Amygdala (tissue), 56 donors: ENCODE results near the gene KBTBD7.

Source experiments
- DNase-seq, 56 donors: peaks; one replicate each; lab custom pipeline; 2025; lab: John Stamatoyannopoulos, UW

KBTBD7 gene, protein sequence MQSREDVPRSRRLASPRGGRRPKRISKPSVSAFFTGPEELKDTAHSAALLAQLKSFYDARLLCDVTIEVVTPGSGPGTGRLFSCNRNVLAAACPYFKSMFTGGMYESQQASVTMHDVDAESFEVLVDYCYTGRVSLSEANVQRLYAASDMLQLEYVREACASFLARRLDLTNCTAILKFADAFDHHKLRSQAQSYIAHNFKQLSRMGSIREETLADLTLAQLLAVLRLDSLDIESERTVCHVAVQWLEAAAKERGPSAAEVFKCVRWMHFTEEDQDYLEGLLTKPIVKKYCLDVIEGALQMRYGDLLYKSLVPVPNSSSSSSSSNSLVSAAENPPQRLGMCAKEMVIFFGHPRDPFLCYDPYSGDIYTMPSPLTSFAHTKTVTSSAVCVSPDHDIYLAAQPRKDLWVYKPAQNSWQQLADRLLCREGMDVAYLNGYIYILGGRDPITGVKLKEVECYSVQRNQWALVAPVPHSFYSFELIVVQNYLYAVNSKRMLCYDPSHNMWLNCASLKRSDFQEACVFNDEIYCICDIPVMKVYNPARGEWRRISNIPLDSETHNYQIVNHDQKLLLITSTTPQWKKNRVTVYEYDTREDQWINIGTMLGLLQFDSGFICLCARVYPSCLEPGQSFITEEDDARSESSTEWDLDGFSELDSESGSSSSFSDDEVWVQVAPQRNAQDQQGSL

DNA sequence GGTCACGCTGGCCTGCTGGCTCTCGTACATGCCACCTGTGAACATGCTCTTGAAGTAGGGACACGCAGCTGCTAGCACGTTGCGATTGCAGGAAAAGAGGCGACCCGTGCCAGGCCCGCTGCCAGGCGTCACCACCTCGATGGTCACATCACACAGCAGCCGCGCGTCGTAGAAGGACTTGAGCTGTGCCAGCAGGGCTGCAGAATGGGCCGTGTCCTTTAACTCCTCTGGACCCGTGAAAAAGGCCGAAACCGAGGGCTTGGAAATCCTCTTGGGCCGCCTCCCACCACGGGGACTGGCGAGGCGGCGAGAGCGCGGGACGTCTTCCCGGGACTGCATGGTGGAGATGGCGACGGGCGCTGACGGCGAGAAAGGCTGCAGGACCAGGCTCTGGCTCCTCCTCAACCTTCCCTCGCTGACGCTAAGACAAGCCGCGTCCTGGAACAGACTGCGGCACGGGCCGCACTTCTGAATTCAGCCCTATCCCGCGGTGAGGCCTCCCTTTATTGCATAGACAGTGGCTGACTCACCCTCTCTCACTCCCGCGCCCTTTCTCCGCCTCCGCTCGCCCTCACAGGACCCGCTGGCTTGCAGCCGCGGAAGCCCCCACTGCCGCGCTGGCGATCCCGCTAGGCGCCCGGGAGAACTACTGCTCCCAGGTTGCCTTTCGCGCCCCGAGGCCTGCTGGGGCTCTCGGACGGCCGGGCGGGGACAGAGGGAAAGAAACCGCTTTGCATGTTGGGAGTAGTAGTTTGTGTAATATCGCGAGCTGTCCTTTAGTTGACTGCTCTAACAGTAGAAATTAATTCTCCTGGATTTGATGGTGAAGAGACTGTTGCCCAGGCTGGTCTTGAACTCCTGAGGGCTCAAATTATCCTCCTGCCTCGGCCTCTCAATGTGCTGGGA is at the start of gene KBTBD7:
Gene KBTBD7, minus strand, starts transcription at position 651 of the 906 bp plus-strand sequence. Its CDS starts 312 bp downstream, at position 339.
- DNase-seq: peak; percentile 27 to 94 (median 88)

DNA sequence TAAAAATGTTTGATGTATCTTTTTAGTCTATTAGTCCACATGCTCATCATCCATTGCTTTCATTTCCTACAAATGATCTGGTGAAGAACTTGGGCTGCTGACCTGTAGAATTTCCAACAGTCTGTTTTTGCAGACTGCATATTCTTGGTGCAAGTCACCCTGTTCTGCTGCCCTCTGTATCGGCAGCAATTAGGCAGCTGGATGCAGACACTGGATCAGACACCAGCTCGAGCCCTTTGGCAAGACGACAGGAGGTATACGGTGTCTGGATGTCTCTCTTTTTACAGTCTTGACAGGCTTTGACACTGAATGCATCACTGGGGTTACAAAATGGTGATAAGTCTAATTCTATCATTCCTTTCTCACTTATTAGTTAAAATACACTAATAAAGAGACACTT is 47.3 kb upstream of the KBTBD7 start:
- no peak for DNase-seq

DNA sequence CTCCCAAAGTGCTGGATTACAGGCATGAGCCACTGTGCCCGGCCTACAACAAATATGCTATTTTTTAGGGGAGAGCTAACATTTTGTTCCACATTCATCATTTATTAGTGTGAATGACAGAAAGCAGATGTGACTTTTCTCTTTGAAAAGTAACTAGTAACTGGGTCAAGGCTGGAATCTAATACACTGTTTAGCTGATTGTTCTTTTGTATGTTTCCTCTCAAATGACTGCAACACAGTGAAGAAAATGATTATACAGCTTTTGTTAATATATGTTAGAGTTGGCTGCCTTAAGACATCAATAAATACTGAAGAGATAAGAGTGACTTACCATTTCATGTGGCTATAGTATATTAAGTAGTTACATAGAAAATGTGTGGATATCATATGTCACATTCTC is 42.0 kb upstream of the KBTBD7 start:
- no peak for DNase-seq

DNA sequence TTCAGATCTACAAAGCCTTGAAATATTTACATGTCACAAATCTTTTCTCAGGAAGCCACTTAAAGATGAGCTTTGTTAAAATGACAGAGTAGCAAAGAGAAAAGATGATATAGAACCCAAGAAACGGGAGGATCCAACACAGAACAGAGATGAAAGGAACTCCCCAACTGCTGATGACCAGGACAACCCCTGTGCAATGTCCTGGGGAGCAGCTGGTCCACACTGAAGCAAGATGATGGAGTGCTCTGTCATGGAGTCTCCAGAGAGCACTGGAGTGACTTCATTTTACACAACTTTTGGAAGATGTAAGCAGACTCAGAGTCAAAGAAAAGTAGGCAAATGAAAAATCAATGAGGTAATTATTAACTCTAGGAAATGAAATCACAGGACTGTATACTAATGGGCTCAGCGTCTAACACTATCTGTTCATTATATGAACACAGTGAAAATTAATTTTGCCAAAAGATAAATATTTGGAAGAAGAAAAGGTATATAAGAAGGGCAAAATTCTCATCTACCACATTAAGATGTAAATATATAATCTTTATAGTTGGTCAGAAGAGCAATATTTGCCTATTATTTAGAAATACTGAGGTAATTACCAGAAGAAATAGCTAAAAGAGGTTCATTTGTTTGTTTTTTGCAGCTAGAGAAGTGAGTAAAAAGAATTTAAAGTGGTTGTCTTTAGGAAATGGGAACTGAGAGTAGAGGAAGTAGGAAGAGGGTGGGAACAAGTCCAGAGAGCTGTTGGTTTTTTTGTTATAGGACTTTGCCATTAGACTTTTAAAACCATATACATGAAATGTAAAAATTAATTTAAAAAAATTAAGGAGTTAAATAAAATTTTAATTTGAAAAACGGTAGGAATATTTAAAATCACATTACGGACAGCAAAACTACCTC is 38.5 kb upstream of the KBTBD7 start:
- no peak for DNase-seq

DNA sequence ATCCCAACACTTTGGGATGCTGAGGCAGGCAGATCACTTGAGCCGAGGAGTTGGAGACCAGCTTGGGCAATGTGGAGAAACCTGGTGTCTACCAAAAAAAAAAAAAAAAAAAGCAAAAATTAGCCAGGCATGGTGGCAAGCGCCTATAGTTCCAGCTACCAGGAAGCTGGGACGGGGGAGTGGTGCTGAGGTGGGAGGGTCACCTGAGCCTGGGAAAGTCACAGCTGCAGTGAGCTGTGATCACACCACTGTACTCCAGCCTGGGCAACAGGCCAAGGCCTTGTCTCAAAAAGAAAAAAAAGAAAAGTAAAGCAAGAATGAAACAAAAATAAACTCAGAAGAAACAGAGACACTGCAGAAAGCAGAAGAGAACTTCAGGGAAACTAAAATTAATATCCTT is 37.4 kb upstream of the KBTBD7 start:
- DNase-seq: no peak

DNA sequence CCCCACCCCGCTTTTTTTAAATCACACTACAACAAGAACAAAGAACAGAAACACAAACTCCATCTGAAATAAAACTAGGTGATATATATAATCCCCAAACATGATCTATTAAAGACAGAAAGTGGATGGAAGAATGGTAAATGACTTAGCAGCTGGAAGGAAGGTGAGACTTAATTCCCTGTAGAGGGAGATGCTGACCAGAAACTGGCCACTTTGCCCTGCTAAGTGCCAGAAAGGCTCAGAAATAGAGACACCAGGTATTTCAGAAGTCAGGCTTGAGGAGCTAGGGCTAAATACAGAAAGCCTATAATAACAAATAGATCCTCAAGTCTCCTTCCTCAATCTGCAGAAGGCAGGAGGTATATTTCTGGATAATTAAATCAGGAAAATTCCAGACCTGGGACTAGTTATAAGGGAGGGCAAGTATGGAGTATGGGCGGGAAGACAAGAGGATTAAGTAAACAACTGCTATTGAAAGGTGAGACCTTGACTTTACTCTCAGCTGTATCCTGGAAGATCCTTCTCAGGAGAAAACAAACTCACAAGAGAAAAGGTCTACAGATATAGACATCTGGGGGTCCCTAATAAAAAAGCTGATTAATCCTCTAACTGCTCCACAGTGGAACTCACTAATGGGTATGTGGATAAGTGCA is 36.8 kb upstream of the KBTBD7 start:
- no peak for DNase-seq

DNA sequence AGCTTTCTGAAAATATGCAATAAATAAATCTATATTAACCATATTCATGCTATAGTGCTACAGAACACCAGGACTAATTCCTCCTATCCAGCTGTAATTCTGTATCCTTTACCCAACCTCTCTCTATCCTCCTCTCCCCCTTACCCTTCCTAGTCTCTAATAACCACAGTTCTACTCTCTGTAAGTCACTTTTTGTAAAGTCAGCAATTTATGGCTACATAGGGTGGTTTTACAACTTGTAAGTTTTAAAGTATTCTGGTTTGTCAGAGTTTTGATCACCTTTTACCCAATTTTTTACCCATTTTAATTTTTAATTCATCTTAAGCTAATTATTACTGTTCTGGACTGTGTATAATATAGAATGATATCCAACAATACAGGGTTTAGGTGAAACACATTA is 35.0 kb upstream of the KBTBD7 start:
- no peak for DNase-seq

DNA sequence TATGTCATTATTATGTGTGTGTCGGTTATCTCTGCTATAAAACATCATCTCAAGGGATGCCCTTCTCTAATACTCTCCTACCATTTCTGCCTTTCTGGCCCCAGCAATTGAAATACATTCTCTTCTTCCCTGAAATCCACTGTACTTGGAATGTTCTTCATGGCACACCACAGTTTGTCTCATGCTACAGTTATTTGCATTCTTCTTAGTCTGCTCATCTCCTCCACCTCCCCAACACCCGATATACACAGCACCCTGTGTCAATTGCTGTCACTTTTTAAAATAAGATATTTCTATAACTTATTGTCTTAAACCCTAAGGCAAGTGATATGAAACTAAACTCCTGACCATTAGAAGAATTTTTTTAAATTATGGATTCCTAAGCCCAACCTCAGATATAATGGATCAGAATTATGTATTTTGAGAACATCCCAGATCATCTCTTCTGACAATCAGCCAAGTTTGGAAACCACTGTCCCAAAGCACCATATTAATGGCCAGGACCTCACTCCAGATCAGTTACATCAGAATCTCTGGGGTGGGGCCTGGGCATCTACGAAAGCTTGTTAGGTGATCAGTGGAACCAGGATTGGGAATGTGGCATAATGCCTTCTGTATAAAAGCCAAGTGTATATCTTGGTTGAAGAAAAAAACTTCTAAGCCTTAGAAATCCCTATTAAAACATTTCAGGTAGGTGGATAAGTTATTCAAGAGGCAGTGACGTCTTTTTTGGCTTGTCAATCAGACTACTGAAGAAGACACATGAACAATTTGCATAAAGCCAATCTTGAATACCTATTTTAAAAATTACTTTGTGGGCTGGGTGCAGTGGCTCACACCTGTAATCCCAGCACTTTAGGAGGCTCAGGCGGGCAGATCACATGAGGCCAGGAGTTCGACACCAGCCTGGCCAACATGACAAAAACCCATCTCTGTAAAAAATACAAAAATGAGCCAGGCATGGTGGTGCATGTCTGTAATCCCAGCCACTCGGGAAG is 30.0 kb upstream of the KBTBD7 start:
- DNase-seq: no peak

DNA sequence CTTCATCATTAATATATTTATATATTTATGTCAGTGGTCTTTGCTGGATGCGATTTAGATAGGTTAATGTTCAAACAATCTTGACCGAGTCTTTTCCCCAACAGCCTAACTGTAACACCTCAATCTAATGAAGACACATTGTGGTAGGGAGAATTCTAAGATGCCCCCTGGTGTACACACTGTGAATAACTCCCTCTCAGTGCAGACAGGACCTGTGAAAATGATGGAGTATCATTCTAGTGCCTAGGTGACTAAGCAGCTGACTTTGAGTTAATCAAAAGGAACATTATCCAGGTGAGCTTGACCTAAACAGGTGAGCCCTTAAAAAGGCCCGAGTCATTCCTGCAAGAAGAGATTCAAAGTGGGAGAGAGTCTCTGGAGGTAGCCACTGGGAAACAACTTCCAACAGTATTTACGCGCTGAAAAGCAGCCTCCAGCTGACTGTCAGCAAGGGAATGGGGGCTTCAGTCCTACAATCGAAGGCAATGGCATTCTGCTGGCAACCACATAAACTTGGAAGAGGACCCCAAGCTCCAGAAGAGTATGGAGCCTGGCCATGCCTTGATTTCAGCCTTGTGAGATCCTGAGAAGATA is 28.0 kb upstream of the KBTBD7 start:
- DNase-seq: peak in 22 of 56 donors; percentile 0 to 74 (median 5)

DNA sequence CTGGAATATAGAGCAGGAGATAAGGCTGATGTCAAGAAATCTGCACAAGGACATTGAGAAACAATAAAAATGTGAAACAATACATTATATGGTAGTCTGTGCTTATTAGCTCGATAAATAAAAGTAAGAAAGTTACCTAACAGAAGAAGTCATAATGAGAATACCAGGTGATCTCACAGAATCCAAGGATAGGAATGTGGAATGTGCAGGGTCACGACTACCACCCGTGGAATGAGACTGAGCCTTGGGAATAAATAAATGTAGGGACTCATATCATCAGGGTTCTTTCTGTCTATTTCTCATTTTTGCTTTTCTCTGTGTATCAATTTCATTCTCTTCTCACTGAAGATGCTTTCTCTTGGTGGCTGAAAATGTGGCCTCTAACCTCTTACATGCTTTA is 26.0 kb upstream of the KBTBD7 start:
- no peak for DNase-seq

DNA sequence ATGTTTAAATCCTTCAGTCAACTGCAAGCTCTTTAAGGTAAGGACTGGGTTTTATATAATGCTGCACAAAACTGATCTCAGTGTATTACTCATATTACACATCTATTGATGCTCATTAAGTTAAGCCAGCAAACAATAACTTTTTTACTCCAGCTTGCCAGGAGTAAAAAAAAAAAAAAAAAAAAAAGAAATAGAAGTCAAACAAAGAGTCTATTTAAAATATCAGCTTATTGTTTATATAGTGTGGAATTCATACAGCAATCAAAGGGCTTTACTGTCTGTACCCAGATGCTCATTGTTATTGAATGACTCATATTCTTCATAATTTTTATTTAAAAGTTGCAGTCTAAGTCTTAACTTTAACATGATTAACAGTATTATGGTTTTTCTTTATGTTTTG is 21.8 kb upstream of the KBTBD7 start:
- no peak for DNase-seq

DNA sequence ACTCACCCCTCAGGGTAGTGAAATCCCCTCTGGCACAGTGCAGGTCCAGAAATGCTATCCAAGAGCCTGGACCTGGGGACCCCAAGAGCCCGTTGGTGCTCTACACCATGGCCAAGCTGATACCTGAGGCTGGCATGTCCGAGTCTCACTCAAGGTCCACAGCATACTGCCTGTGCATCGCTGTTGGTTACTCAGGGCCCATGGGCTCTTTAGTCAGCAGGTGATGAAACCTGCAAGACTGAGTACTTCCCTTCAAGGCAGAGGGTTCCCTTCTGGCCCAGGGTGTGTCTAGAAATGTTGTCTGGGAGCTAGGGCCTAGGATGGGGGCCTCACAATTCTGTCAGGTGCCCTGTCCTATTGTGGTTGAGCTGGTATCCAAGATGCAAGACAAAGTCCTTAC is 19.6 kb upstream of the KBTBD7 start:
- DNase-seq: no peak

DNA sequence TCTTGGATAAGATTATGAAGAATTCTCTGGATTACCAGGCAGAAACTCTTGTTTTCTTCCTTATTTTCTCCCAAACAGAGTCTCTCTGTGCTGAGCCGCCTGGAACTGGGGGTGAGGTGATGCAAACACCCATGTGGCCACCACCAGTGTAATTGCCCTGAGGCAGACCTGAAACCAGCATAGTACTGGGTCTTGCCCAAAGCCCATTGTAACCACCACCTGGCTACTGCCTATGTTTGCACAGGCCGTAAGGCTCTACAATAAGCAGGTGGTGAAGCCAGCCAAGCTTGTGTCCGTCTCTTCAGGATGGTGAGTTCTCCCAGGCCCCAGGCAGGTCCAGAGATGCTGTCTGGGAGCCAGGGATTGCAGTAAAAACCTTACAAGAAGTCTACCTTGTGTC is 18.9 kb upstream of the KBTBD7 start:
- DNase-seq: no peak

DNA sequence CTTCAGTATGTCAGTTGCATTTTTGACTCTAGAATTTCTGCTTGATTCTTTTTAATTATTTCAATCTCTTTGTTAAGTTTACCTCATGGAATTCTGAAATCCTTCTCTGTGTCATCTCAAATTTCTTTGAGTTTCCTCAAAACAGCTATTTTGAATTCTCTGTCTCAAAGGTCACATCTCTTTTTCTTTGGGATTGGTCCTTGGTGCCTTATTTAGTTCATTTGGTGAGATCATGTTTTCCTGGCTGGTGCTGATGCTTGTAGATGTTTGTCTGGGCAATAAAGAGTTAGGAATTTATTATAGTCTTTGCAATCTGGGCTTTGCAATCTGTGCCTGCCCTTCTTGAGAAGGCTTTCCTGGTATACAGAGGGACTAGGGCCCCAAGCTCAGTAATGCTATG is 18.5 kb upstream of the KBTBD7 start:
- DNase-seq: no peak

DNA sequence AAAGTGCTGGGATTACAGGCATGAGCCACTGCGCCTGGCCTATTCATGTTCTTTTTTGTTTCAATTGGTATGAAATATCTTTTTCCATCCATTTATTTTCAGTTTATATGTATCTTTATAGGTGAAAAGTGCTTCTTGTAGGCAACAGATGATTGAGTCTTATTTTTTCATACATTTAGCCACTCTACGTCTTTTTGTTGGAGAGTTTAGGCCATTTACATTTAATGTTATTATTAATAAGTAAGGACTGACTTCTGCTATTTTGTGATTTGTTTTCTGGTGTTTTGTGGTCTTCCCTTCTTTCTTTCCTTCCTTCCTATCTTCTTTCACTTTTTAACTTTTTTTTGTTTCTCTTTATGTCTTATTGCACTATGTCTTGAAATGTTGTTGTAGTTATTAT is 16.7 kb upstream of the KBTBD7 start:
- DNase-seq: no peak

DNA sequence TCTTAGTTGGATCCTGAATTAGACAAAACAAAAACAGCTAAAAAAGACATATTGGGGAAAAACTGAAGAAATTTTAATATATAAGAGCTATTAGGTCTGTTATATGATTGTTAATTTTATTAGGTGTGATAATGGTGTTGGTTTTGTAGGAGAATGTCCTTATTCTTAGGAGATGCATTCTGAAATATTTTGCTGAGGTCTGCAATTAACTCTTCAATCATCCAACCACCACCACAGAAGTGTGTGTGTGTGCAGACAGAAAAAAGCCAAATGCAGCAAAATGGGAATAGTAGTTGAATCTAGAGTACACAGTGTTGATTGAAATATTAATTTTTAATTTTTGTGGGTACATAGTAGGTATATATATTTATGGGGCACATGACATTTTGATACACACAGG is 12.1 kb upstream of the KBTBD7 start:
- no peak for DNase-seq

DNA sequence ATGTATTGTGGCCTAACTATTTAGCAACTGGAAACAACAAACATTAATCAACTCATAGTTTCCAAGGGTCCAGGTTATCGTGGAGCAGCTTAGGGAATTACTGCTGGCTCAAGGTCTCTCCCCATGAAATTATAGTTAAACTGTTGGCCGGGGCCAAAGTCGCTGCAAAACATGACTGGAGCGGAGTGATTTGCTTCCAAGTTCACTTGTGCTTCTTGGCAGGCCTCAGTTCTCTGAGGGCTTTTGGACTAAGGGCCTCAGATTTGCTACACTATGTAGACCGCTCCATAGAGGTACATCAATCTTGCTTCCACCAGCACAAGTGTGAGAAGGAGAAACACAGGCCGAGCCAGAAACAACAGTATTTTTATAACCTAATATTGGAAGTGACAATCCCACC is 9.4 kb upstream of the KBTBD7 start:
- no peak for DNase-seq

DNA sequence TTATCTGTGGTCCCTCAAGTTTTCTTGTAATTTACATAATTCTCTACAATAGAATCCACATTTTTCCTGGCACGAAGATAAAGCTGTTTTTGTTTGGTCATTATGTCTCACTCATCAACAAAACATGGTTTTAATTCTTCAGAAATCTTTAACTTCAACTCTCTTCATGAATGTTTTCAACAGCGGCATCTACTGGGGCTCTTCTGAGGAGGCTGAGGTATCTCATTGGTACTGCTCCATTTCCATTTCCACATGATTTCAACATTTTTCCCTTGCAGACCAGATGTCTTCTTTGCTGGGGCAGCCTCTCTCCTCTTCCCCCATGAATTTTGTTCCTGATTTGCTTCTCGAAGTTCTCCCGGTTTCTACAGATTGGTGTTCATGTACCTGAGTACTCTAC is 5.8 kb upstream of the KBTBD7 start:
- no peak for DNase-seq
